ENCODE data around the gene CRACDL.

- TF ChIP-seq CTCF (IDR thresholded peaks at IDR 0.05) (no peak), POLR2AphosphoS5 (IDR thresholded peaks at IDR 0.05) (no peak), POLR2A (IDR thresholded peaks at IDR 0.05) (no peak)
Measured at GRCh38 chr2:98929920-98930319, 6.1 kb downstream of the CRACDL start.
